GM19397 (cell line): ENCODE results near the gene VWA8.
A peak's percentile ranks its signal among the peaks of the same experiment; 100 is the strongest.
"Not testable (repeated sequence)": the region's sequence is repeated elsewhere in the genome, so short reads cannot be mapped to it uniquely, and the experiment has no call there.

Experiments
- ATAC-seq: cut with Tn5 transposase; IDR thresholded peaks from one replicate; pipeline ENCODE4 v1.9.1; 2021; ENCODE audit warnings: mild to moderate bottlenecking, moderate library complexity; ENCODE audit not compliant: unreplicated experiment

The VWA8 gene

GRCh38 chr13:41928323-41928722, 32.6 kb downstream of the VWA8 start:
- no peak for ATAC-seq

DNA sequence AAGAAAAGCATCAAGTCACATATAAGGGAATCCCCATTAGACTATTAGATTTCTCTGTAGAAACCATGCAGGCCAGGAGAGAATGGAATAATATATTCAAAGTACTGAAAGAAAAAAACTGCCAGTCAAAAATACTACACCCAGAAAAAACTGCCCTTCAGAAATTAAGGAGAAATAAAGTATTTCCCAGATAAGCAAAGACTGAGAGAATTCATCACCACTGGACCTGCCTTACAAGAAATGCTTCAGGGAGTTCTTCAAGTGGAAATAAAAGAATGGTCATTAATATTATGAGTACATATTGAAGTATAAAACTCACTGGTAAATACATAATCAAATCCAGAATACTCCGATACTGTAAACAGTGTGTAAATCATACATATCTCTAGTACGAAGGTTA, 35.9 kb downstream of the VWA8 start:
- no peak for ATAC-seq

DNA sequence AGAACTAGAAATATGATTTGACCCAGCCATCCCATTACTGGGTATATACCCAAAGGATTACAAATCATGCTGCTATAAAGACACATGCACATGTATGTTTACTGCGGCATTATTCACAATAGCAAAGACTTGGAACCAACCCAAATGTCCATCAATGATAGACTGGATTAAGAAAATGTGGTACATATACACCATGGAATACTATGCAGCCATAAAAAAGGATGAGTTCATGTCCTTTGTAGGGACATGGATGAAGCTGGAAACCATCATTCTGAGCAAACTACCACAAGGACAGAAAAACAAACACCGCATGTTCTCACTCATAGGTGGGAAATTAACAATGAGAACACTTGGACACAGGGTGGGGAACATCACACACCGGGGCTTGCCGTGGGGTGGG, 38.0 kb downstream of the VWA8 start:
- ATAC-seq = not testable (repeated sequence)

DNA sequence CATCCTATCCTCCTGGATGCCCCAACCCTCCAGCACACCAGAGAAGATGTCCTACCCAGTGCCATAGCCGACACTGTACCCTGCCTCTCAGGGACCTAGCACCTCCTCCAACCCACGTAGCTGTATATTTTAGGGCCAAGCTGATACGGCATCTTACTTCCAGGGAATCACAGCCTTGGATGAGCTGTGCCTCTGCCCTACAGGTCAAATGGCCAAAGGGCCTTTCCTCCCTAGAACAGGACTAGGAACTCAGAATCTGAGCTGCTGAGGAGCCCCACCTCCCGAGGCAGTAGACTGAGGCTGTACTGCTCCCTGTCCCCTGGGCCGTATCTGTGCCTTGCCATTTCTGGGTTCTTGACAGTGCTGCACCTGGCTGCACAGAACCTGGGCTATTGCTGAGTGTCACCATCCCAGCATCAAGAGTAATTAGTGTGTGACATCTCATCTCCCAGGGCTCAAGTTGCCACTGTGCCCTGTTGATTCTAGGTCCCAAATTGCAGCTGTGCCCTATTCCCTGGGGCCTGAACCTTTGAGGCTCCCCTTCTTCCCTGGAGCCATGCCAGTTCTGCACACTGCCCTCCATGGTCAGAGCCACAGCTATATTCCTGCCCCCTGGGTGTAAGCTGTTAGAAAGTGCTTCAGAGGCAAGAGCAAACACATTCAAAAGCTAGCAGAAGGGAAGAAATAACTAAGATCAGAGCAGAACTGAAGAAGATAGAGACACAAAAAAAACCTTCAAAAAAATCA, 41.0 kb downstream of the VWA8 start:
- no peak for ATAC-seq

- ATAC-seq = no peak
Observed at GRCh38 chr13:41919031-41919740, 41.7 kb downstream of the VWA8 start.

DNA sequence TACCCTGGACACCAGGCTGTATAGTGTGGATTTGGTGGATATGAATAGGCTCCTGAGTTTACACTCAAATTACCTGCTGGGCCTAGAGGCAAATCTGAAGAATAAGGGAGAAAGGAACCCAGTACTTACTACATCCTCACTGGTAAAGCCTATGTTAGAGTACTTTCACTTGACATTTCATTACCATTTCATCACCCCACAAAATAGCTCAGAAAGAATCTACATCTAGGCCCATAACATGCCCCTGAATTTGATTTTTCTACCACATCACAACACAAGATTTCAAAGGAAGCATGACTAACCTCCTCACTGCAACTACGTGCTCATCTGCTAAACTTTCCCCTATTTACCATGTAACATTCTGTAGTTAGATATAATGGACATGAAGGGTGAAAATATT, 43.3 kb downstream of the VWA8 start:
- ATAC-seq = no peak

GRCh38 chr13:41916173-41916954, 44.5 kb downstream of the VWA8 start:
- ATAC-seq = peak; percentile 93

- ATAC-seq = no peak
Observed at GRCh38 chr13:41915081-41915480, 45.8 kb downstream of the VWA8 start.

DNA sequence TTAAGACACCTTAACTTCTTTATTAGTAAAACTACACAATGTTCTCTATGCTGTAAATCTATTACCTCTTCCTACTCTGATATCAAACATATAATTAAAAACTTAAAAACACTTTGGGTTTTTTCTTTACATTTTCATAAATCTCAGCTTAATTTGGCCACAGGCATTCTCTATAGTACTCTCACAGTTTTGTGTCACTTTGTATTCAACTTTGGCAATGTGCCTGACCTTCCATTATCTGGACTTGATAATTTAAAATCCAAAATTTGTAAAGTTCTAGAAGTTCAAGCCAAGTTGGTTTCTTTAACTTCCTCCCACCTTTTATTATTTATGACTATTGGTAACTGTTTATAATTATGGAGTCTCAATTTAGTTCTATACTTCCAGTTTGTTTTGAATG, 46.4 kb downstream of the VWA8 start:
- no peak for ATAC-seq

GRCh38 chr13:41909506-41909905, 51.4 kb downstream of the VWA8 start:
- no peak for ATAC-seq

GRCh38 chr13:41905600-41906254, 55.2 kb downstream of the VWA8 start:
- ATAC-seq = no peak

- ATAC-seq = no peak
Observed at GRCh38 chr13:41900918-41901317, 60.0 kb downstream of the VWA8 start.

- ATAC-seq = not testable (repeated sequence)
Observed at GRCh38 chr13:41898411-41898810, 62.5 kb downstream of the VWA8 start.

DNA sequence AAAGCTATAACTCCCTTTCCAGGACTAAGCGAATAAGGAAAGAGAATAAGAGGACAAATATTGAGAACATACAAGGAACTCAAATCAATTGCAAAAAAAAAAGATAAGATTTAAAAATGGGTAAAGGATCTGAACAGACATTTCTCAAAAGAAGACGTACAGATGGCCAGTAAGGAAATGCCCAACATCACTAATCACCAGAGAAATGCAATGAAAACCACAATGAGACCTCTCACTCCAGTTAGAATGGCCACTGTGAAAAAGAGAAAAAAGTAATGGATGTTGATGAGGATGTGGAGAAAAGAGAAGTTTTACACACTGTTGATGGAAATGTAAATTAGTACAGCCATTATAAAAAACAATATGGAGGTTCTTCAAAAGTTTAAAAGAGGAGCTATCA, 63.8 kb downstream of the VWA8 start:
- no peak for ATAC-seq

GRCh38 chr13:41895478-41895877, 65.4 kb downstream of the VWA8 start:
- ATAC-seq = no peak

DNA sequence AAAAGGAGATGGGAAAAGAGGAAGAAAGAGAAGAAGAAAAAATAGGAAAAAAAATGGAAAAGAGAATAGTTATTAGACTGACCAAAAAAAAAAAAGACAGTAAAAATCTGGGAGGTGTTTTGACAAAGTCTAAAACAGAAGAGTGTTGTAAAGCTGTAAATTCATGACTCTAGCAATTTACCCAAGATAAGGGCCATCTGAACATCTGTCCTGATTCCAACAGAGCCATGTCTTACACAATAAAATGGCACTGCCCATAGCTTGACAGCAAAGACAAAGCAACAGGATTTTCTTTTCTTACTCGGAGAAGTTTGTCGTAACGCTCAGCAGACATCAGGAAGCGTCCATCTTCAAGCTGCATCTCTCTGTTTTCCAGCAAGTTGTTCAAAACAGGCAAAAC, 69.8 kb downstream of the VWA8 start:
- no peak for ATAC-seq

DNA sequence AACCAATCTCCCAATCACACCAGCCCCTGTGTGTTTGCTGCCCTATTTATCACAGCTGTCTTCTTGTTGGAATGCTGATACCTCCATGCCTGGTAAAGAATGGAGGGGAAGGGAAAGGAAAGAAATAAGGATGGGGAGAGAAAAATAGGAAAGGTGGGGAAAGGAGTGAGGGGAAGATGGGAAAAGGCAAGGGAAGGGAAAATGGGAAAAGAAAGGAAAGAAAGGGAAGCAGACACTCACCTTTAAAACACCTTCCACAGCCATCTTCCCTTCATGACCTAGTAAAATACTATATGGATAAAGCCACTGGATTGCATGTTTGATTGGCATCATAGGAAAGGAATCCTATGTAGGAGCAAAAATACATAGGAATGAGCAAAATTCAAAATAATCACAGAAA, 77.8 kb downstream of the VWA8 start:
- no peak for ATAC-seq

GRCh38 chr13:41881890-41882289, 79.0 kb downstream of the VWA8 start:
- ATAC-seq = not testable (repeated sequence)

GRCh38 chr13:41880966-41881365, 79.9 kb downstream of the VWA8 start:
- ATAC-seq = no peak

DNA sequence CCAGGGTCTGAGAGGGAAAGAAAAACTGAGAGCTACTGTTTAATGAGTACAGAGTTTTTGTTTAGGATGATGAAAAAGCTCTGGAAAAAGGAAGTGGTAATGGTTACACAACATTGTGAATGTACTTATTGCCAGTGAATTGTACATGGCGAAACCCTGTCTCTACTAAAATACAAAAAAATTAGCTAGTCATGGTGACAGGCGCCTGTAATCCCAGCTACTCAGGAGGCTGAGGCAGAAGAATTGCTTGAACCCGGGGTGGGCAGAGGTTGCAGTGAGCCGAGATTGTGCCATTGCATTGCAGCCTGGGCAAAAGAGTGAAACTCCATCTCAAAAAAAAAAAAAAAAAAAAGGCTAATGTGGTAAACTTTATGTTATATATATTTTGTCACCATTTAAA, 96.3 kb downstream of the VWA8 start:
- ATAC-seq = no peak

DNA sequence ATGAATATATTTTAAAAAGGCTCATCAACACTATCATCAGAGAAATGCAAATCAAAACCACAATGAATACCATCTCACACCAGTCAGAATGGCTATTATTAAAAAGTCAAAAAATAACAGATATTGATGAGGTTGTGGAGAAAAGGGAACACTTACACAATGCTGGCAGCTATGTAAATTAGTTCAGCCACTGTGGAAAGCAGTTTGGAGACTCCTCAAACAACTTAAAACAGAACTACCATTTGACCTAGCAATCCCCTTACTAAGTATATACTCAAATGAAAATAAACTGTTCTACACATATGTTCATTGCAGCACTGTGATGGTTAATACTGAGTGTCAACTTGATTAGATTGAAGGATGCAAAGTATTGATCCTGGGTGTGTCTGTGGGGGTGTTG, 98.2 kb downstream of the VWA8 start:
- not testable (repeated sequence) for ATAC-seq
